Lung (tissue), 12 donors: ENCODE measurements around the gene NUCKS1. TPM values are rescaled to one million over a fixed set of nuclear protein-coding genes. Genes with fewer than 3 reads are reported as not detected.

Experiments
- ATAC-seq: fragments of 200-7000 bp; cut with Tn5 transposase; one replicate; pipeline ENCODE4 v1.9.1; 2020; ENCODE audit warnings: moderate number of reproducible peaks; ENCODE audit not compliant: insufficient read depth, low FRiP score
- DNase-seq, 3 donors: peaks; one replicate each; pipeline ENCODE4 v3.0.0-alpha.2; 2013 to 2017
- H3K27ac ChIP-seq, 2 donors: one replicate each; pipeline ENCODE4 v1.5.1; 2013; ENCODE audit warnings: mild to moderate bottlenecking in 2 of 2, moderate library complexity in 2 of 2, control low read depth in 1 of 2, inconsistent platforms in 1 of 2, low read depth in 1 of 2, low read length in 1 of 2
- H3K27me3 ChIP-seq, 3 donors: one replicate each; pipeline ENCODE4 v1.5.1; 2013; ENCODE audit warnings: low read length in 2 of 3; ENCODE audit not compliant: control insufficient read depth in 3 of 3, insufficient read depth in 3 of 3
- H3K36me3 ChIP-seq, 4 donors: one replicate each; pipeline ENCODE4 v1.5.1; 2013; ENCODE audit warnings: low read length in 4 of 4, mild to moderate bottlenecking in 1 of 4, moderate library complexity in 1 of 4; ENCODE audit not compliant: control insufficient read depth in 4 of 4, insufficient read depth in 4 of 4
- H3K4me1 ChIP-seq, 5 donors: one replicate each; pipeline ENCODE4 v1.5.1; 2013; ENCODE audit warnings: low read length in 5 of 5, mild to moderate bottlenecking in 2 of 5, moderate library complexity in 1 of 5; ENCODE audit not compliant: control insufficient read depth in 5 of 5, insufficient read depth in 5 of 5
- H3K4me3 ChIP-seq: one replicate; pipeline ENCODE4 v1.5.1; 2013; ENCODE audit warnings: mild to moderate bottlenecking, control low read depth, moderate library complexity
- H3K9ac ChIP-seq, 2 donors: one replicate each; pipeline ENCODE4 v1.5.1; 2013; ENCODE audit warnings: low read length in 2 of 2, control low read depth in 1 of 2; ENCODE audit not compliant: insufficient read depth in 1 of 2
- H3K9me3 ChIP-seq, 4 donors: one replicate each; pipeline ENCODE4 v1.5.1; 2013; ENCODE audit warnings: low read length in 3 of 4, mild to moderate bottlenecking in 1 of 4, moderate library complexity in 1 of 4; ENCODE audit not compliant: control insufficient read depth in 4 of 4, insufficient read depth in 3 of 4
- CTCF ChIP-seq: IDR thresholded peaks from 2 replicates; pipeline ENCODE4 v1.5.1; 2012; ENCODE audit warnings: mild to moderate bottlenecking; ENCODE audit errors: control extremely low read depth, extremely low read depth
- WGBS, 2 donors: extraction: QIAGEN DNeasy Blood & Tissue Kit; methylation state at CpG; one replicate each; pipeline ENCODE4 v1.1.7; 2013; 5-methylcytosine and 5-hydroxymethylcytosine counted together
- polyA plus RNA-seq, 2 donors: library from polyadenylated mRNA; stranded (reverse); fragments of 200-250 nt; gene quantifications; one replicate each; pipeline ENCODE4 v1.2.1, GENCODE V29; 2013
- total RNA-seq, 2 donors: library from RNA; depleted of rRNA in 1 of 2; stranded (reverse); fragments of >200 nt in 1 of 2; gene quantifications; one replicate each; pipeline ENCODE4 v1.2.1, GENCODE V29; 2014 to 2021
- donor health status: control.
- donor health status: control.
- donor health status: Bipolar disorder and iron deficiency.
- donor health status: healthy.
- donor health status: DM: yes; HTN: yes; CAD: no.

Gene NUCKS1
- total and polyA plus RNA-seq, 4 donors = 28.6 to 285 (median 82.6) TPM

- Histone ChIP-seq H3K36me3 (no peaks in the 10 kb centered on the region), H3K4me1 (peaks cover 0 to 49% (median 23%) of the 10 kb centered on the region in 5 donors), H3K27ac (no peak overlapping the region), H3K9me3 (no peaks in the 10 kb centered on the region), H3K9ac (no peak overlapping the region), H3K27me3 (no peaks in the 10 kb centered on the region), H3K4me3 (no peak overlapping the region)
- no peak for TF ChIP-seq CTCF
- DNase-seq (no peak), ATAC-seq (no peak)
- WGBS, 2 donors = 83 to 93% methylated on average over 5 of the region's 5 CpGs
Measured at GRCh38 chr1:205676002-205676401, 74.0 kb downstream of the NUCKS1 start.

- no peak for ATAC-seq
- no peak for DNase-seq
- TF ChIP-seq CTCF = no peak
- no peak overlapping the region for H3K9ac ChIP-seq
- no peaks in the 10 kb centered on the region for H3K27me3 ChIP-seq
- no peaks in the 10 kb centered on the region for H3K36me3 ChIP-seq
- peaks cover 0 to 52% (median 25%) of the 10 kb centered on the region in 5 donors for H3K4me1 ChIP-seq
- 94 to 95% methylated on average over 4 of the region's 4 CpGs for WGBS, 2 donors
- H3K27ac ChIP-seq = no peak overlapping the region
- no peaks in the 10 kb centered on the region for H3K9me3 ChIP-seq
- no peak overlapping the region for H3K4me3 ChIP-seq
Measured at GRCh38 chr1:205675247-205675646, 74.7 kb downstream of the NUCKS1 start.

GRCh38 chr1:205672970-205673369 is 77.0 kb downstream of the NUCKS1 start:
- no peaks in the 10 kb centered on the region for H3K27me3 ChIP-seq
- no peak overlapping the region for H3K4me3 ChIP-seq
- peaks cover 0 to 3% (median 0%) of the 10 kb centered on the region in 4 donors for H3K9me3 ChIP-seq
- ATAC-seq (no peak), DNase-seq (no peak)
- H3K27ac ChIP-seq = no peak overlapping the region
- H3K4me1 ChIP-seq = peaks cover 0 to 58% (median 20%) of the 10 kb centered on the region in 5 donors
- WGBS, 2 donors = 65 to 91% methylated on average over 4 of the region's 4 CpGs
- no peak for TF ChIP-seq CTCF
- H3K9ac ChIP-seq = no peak overlapping the region
- H3K36me3 ChIP-seq = no peaks in the 10 kb centered on the region

DNA sequence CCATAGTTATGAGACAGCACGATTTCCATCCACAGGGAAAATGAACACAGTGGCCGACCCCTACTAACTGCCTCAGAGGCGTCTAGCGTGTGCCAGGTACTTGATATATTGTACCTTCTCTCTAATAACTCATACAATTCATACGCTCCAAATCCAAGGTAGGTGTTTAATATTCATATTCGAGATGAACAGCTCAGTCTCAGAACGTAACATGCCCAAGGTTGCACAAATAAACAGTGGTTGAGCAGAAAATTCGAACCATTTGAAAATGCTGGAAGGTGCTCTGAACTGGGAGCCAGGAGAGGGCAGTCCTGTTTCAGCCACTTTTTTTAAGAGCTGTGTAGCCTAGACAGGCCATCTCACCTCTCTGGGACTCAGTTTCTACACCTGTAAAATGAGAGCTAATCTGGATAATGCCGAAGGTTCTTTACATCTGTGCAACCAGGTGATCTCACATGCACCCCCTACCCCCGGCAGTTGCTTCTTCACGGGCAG is 77.5 kb downstream of the NUCKS1 start:
- DNase-seq = no peak
- 77 to 82% methylated on average over 11 of the region's 11 CpGs for WGBS, 2 donors
- H3K27ac ChIP-seq = no peak overlapping the region

More for the DNA sequence above, 77.5 kb downstream of the NUCKS1 start:
- Histone ChIP-seq H3K27me3 (no peaks in the 10 kb centered on the region), H3K4me1 (peaks cover 0 to 54% (median 16%) of the 10 kb centered on the region in 5 donors), H3K9me3 (peaks cover 0 to 3% (median 0%) of the 10 kb centered on the region in 4 donors), H3K36me3 (no peaks in the 10 kb centered on the region), H3K9ac (no peak overlapping the region), H3K4me3 (no peak overlapping the region)
- ATAC-seq = no peak
- TF ChIP-seq CTCF = no peak
